NCI-H69 (cell line): Measurements from ENCODE around the gene SLC35E2B.
"Not testable (repeated sequence)": the region's sequence is repeated elsewhere in the genome, so short reads cannot be mapped to it uniquely, and the experiment has no call there.

ENCODE experiments used
- DNase-seq: peaks from one replicate; lab custom pipeline; 2025; lab: John Stamatoyannopoulos, UW

Gene SLC35E2B

GRCh38 chr1:1674806-1675205 lies 17.8 kb downstream of the SLC35E2B start:
- DNase-seq, result not testable (repeated sequence)

- no peak for DNase-seq
Measured at GRCh38 chr1:1672181-1672965, 20.2 kb downstream of the SLC35E2B start.

- DNase-seq, result no peak
Measured at GRCh38 chr1:1671365-1672119, 21.1 kb downstream of the SLC35E2B start.

GRCh38 chr1:1670866-1671265 lies 21.7 kb downstream of the SLC35E2B start:
- DNase-seq, result no peak

- no peak for DNase-seq
Measured at GRCh38 chr1:1669468-1670440, 22.8 kb downstream of the SLC35E2B start.

GRCh38 chr1:1666526-1666925 lies 26.1 kb downstream of the SLC35E2B start:
- no peak for DNase-seq

GRCh38 chr1:1665815-1666251 lies 26.8 kb downstream of the SLC35E2B start:
- peak; percentile 5 for DNase-seq

- no peak for DNase-seq
Measured at GRCh38 chr1:1664941-1665814, 27.4 kb downstream of the SLC35E2B start.

GRCh38 chr1:1664318-1664717 lies 28.3 kb downstream of the SLC35E2B start:
- DNase-seq, result not testable (repeated sequence)

- not testable (repeated sequence) for DNase-seq
Measured at GRCh38 chr1:1662830-1663560, 29.6 kb downstream of the SLC35E2B start.

- DNase-seq, result not testable (repeated sequence)
Measured at GRCh38 chr1:1662392-1662791, 30.2 kb downstream of the SLC35E2B start.

GRCh38 chr1:1658583-1659549 lies 33.7 kb downstream of the SLC35E2B start, which contains the start of gene CDK11B:
Gene CDK11B, minus strand, starts transcription at chr1:1659004. Its CDS starts 1,519 bp downstream, at chr1:1657485.
- DNase-seq, result peak; percentile 95

GRCh38 chr1:1648265-1648664 lies 44.3 kb downstream of the SLC35E2B start:
- DNase-seq, result not testable (repeated sequence)

GRCh38 chr1:1647567-1648241 lies 44.9 kb downstream of the SLC35E2B start:
- not testable (repeated sequence) for DNase-seq

GRCh38 chr1:1646326-1646725 lies 46.3 kb downstream of the SLC35E2B start:
- not testable (repeated sequence) for DNase-seq

- DNase-seq, result not testable (repeated sequence)
Measured at GRCh38 chr1:1640711-1641461, 51.7 kb downstream of the SLC35E2B start.

GRCh38 chr1:1640081-1640480 lies 52.5 kb downstream of the SLC35E2B start:
- not testable (repeated sequence) for DNase-seq
